OCI-LY3 (cell line): ENCODE data around the gene IPO11.

ENCODE experiments used
- CTCF ChIP-seq: fragments of 200-600, 300-600 bp; sonication (generic); IDR thresholded peaks from 2 replicates; pipeline ENCODE4 v1.5.1; 2014; ENCODE audit warnings: antibody characterized with exemption, low read length, low read depth
- EZH2phosphoT487 ChIP-seq: fragments of 200-600 bp; shearing (Covaris generic); IDR thresholded peaks from 2 replicates; pipeline ENCODE4 v1.6.1; 2018; ENCODE audit warnings: antibody characterized with exemption, mixed run types, low read depth

- TF ChIP-seq CTCF (no peak), EZH2phosphoT487 (no peak)
These were observed 26.7 kb upstream of the IPO11 start for GRCh38 chr5:62385816-62386400.
